BJ (cell line): ENCODE measurements around the gene PTTG1IP. TPM values are rescaled to one million over a fixed set of nuclear protein-coding genes. Genes with fewer than 3 reads are reported as not detected.

Source experiments
- CTCF ChIA-PET: fragments of 350-600 bp; formaldehyde crosslinking; extraction: SDS; loops from one replicate; lab custom pipeline; 2021; ENCODE audit warnings: antibody characterized with exemption, inconsistent platforms; lab: Yijun Ruan, JAX
- POLR2A ChIA-PET: fragments of 300-600 bp; sonication (Branson Sonifier 250); formaldehyde crosslinking; extraction: SDS; loops from one replicate; lab custom pipeline; 2021; ENCODE audit warnings: antibody characterized with exemption; lab: Charles Lee
- DNase-seq: peaks from one replicate; pipeline ENCODE4 v3.0.0-alpha.2; 2011; ENCODE audit warnings: low read depth
- H3K27me3 ChIP-seq: 2 replicates; pipeline ENCODE4 v1.6.0; 2011; ENCODE audit warnings: low read length; ENCODE audit not compliant: control insufficient read depth, insufficient read depth
- H3K36me3 ChIP-seq: 2 replicates; pipeline ENCODE4 v1.5.1; 2011; ENCODE audit warnings: low read length; ENCODE audit not compliant: control insufficient read depth, insufficient read depth
- H3K4me3 ChIP-seq: 2 replicates; pipeline ENCODE4 v1.5.1; 2011; ENCODE audit warnings: low read depth, mild to moderate bottlenecking, control low read depth, low read length
- polyA plus RNA-seq: library from polyadenylated mRNA; depleted of rRNA; stranded (reverse); fragments of >200 nt; gene quantifications from 2 replicates; pipeline ENCODE4 v1.2.3, GENCODE V29; 2011
- TF ChIP-seq, protein P1 (sequence below): IDR thresholded peaks from 2 replicates; pipeline ENCODE4 v1.5.1; 2011; ENCODE audit warnings: low read depth, mild to moderate bottlenecking, control low read depth, inconsistent platforms, low read length, moderate library complexity; ENCODE audit not compliant: insufficient read depth

PTTG1IP gene
- polyA plus RNA-seq, 1 experiment: 249 TPM

DNA sequence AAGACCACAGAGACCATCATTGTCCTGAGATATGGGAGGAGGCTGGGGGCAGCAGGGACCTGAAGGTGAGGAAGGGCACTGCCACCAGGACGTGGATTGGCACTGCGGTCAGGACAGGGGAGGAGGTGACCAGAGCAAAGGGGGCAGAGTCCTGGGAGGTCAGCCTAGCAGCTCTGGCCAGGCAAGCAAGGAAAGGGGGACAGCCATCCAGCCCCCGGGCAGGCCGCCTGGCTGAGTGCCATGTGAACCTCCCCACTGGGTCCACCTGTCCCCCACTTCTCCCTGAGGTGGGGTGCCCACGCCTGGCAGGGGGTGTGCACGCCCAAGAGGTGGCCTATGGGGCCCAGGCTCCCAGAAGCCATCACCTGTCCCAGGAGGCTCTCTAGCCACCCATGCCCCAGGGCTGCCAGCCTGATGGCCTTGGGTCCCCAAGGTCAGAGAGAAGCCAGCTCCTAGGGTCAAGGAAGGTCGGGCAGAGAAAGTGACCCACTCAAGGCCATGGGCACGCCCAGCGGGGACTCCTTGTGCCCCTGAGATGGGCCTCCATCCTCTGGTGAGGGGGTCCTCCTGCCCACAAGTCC is 17.6 kb upstream of the PTTG1IP start:
- DNase-seq: no peak
- POLR2A ChIA-PET: no interaction called here

DNA sequence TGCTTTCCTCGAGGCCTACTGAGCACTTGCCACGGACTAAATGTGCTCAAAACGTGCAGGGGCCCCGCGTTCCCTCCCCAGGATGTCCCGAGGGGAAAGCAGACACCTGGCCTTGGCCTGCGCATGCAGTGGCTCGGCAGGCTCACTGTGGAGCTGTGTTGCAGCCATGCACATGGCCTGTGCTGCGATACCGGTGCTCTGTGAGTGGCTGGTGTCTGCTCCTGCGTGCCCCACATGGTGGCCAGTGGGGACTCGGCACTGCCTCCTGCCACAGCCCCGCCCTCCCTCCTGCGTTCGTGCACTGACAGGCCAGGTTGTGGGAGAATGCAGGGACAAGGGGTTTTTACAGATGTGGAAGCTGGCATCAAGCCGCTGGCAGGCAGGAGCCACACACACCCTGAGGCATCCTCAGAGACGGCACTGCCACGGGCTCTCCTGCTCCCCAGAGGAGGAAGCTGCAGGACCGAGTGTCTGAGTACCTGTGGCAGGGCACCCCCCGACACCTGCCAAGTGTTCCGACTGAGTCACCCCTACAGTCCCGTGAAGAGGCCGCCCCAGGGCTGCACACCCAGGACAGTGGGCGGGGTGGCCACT is 16.9 kb upstream of the PTTG1IP start:
- Histone ChIP-seq H3K36me3 (no peaks in the 10 kb centered on the region), H3K27me3 (peaks cover 26% of the 10 kb centered on the region), H3K4me3 (no peak overlapping the region)
- ChIA-PET CTCF (interaction anchor here (1.0 kb wide), 2 partner anchors 42 to 247 kb away, joined by 3 to 4 read pairs; no protein-coding TSS in a partner anchor), POLR2A (no interaction called here)
- no peak for DNase-seq
- TF ChIP-seq, protein P1, sequence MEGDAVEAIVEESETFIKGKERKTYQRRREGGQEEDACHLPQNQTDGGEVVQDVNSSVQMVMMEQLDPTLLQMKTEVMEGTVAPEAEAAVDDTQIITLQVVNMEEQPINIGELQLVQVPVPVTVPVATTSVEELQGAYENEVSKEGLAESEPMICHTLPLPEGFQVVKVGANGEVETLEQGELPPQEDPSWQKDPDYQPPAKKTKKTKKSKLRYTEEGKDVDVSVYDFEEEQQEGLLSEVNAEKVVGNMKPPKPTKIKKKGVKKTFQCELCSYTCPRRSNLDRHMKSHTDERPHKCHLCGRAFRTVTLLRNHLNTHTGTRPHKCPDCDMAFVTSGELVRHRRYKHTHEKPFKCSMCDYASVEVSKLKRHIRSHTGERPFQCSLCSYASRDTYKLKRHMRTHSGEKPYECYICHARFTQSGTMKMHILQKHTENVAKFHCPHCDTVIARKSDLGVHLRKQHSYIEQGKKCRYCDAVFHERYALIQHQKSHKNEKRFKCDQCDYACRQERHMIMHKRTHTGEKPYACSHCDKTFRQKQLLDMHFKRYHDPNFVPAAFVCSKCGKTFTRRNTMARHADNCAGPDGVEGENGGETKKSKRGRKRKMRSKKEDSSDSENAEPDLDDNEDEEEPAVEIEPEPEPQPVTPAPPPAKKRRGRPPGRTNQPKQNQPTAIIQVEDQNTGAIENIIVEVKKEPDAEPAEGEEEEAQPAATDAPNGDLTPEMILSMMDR: no peak

More for the DNA sequence above, 17.6 kb upstream of the PTTG1IP start:
- CTCF ChIA-PET: interaction anchor here (1.0 to 1.3 kb wide), 4 partner anchors 15 to 247 kb away, joined by 3 to 6 read pairs (median 4); no protein-coding TSS in a partner anchor
- no peaks in the 10 kb centered on the region for H3K36me3 ChIP-seq
- peaks cover 26% of the 10 kb centered on the region for H3K27me3 ChIP-seq
- TF ChIP-seq, protein P1: no peak
- no peak overlapping the region for H3K4me3 ChIP-seq

DNA sequence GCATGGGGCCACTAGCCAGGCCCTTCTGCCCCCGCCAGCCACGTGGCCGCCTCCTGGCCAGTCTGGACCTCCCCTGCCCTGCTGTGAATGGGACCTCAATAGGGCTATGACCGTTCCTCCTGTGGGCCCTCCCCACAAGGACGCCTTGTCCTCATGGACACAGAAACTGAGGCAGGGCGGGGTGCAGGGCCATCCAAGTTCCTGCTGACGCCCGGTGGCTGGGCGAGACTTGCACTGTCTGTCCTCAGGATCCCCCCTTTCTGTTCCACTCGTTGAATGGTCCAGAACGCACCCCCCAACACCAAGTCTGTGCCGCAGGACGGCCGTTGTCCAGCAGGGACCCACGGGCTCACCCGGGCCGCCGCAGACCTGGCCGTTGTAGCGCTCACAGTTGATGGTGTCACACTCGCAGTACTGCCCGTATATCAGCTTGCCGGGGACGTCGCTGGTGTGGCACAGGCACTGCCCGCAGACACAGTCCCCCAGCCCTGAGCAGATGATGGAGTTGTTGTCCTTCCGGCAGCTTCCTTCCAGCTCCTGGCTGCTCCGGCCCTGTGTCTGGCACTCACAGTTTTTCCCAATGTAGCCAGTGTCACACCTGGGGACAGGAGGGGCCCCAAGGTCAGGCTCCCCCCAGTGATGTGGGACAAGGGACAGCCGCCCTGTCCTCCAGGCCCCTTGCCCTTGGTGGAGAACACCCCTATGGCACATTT is 16.3 kb upstream of the PTTG1IP start:
- Histone ChIP-seq H3K27me3 (peaks cover 24% of the 10 kb centered on the region), H3K4me3 (no peak overlapping the region), H3K36me3 (no peaks in the 10 kb centered on the region)
- CTCF ChIA-PET: interaction anchor here (1.0 kb wide), 1 partner anchor 248 kb away, joined by 4 read pairs; no protein-coding TSS in a partner anchor
- POLR2A ChIA-PET: no interaction called here
- DNase-seq: no peak
- TF ChIP-seq, protein P1: no peak

DNA sequence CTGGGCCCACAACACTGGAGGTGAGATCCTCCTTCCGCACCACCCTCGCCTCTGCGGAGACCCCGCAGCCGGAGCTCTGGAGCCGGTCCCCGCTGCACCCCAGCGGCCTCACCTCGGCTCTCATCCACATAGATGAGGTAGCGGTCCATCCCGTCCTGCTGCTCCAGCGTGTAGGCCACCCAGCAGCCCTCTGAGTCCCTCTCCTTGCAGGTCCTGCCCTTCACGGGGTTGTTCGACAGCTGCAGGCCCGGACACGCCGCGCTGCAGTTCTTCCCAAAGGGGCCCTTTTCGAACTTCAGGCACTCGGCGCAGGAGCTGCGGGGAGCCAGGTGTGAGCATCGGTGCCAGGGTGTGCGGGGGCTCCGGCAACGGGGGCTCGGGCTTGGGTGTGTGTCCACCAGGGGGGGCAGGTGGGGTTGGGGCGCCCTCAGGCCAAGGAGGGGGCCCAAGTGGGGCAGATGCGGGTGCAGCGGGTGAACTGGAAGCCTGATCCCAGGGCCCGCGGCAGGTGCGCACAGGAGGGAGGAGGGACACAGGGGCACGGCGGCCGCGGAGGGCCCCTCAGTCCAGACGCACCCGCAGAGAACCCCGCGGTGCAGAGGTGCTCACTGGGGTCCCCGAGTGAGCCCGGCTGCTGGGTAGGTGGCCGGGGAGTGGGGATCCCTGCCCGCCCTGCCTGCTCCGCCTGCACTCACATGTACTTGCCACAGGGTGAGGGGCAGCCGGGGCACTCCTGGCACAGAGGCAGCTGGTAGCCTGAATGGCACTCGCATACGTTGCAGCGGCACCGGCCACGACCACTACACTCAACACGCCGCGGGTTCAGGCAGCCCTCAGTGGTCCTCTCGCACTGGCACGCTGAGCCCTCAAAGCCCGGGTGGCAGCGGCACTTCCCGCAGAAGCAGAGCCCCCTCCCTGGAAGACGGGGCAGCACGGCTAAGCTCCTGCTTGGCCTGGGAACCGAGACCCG is 15.4 kb upstream of the PTTG1IP start:
- Histone ChIP-seq H3K36me3 (no peaks in the 10 kb centered on the region), H3K4me3 (no peak overlapping the region), H3K27me3 (peaks cover 19% of the 10 kb centered on the region)
- no peak for DNase-seq
- TF ChIP-seq, protein P1: no peak
- POLR2A ChIA-PET: no interaction called here
- CTCF ChIA-PET: interaction anchor here (0.6 kb wide), 1 partner anchor 88 kb away, joined by 3 read pairs; no protein-coding TSS in a partner anchor
